ENCODE data around the gene S100A5.

The S100A5 gene

DNA sequence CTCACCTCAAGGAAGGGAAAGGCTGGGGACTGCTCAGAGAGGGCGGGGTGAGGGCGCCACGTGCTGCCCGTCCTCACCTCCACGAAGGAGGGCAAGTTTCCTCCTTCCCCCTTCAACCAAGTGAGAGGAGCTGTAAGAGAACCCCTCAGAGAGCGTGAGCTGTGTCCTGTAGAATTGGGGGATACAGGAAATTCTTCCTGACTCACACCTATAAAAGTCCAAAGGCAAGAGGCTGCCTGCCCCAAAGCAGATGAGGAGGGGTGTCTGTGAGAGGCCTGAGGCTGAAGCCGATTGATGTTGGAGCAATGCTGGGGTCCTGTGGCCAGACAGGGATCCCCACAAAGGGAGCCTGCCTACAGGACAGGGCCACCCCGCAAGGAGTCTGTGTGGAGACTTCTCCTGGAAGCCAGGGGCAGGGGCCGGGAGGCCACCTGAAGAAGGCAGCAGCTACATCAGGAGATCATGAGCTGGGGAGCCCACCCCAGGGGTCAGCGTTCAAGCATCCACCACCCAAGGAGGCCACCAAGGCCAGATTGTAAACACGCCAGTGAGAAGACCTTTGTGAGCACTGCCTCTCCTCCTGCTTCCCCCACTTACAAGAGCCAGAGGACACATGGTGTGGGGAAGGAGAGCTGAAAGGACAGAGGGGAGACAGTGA, 32.7 kb downstream of the S100A5 start:
- no peak for DNase-seq (ENCODE audit: low read depth in 2 of 2)

- no peak for DNase-seq (ENCODE audit: low read depth in 2 of 2)
Measured at GRCh38 chr1:153506831-153507413, 33.8 kb downstream of the S100A5 start.

- DNase-seq (ENCODE audit: low read depth in 2 of 2), result no peak
Measured at GRCh38 chr1:153506386-153506785, 34.3 kb downstream of the S100A5 start.

- no peak for DNase-seq (ENCODE audit: low read depth in 2 of 2)
Measured at GRCh38 chr1:153505576-153505975, 35.2 kb downstream of the S100A5 start.

DNA sequence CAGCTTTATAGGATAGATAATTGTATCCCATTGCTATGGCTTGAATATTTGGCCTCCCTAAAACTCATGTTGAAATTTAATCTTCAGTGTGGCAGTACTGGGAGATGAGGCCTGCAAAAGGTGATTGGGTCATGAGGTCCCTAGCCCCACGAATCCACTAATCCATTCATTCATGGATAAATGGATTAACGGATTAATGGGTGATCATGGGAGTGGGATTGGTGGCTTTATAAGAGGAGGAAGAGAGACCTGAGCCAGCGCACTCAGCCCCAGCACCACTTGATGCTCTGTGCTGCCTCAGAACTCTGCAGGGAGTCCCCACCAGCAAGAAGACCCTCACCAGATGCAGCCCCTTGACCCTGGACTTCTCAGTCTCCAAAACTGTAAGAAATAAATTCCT, 37.0 kb downstream of the S100A5 start:
- no peak for DNase-seq (ENCODE audit: low read depth in 2 of 2)

DNA sequence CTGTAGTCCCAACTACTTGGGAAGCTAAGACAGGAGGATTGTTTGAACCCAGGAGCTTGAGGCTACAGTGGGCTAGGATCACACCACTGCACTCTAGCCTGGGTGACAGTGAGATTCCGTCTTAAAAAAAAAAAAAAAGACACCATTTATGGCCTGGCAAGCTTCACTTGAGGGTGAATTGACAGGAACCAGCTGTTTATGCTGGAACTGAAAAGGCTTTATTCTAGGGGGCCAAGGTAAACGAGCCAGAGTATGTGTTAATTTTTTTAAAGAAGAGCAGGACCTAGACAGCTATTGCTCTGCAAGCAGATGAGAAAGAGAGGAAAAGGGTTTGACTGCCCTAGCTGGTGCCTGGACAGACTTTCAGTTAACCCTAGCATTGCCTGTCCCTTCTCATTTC, 42.0 kb downstream of the S100A5 start:
- DNase-seq (ENCODE audit: low read depth in 2 of 2), result no peak

GRCh38 chr1:153495536-153495935, 45.2 kb downstream of the S100A5 start:
- DNase-seq (ENCODE audit: low read depth in 2 of 2), result no peak

DNA sequence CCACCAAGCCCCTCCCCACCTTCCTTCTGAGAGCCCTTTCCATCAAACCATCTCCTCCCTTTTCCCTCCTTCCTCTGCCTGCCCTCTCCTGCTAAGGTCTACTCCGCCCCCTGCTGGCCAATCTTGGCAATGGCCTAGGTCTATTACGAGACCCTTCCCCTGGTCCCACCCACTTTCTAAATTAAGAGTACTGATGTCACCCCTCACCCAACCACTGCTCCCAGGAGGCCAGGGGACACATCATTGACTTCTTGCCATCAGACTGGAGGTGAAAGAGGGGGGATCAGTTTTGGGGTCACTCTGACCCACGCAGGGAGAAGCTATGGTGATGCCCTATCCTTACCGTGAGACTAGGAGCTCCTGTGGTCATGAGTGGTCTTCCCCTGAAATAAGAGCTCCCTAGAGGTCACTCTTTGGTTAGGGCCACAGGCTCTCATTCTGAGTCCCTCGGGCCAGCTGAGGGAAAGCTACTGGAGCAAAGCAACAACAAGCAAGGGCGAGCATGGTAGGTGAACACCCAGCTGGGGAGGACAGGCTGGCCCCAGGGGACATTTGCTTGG, 45.7 kb downstream of the S100A5 start:
- DNase-seq (ENCODE audit: low read depth in 2 of 2), result peak; percentile 20 to 62

DNA sequence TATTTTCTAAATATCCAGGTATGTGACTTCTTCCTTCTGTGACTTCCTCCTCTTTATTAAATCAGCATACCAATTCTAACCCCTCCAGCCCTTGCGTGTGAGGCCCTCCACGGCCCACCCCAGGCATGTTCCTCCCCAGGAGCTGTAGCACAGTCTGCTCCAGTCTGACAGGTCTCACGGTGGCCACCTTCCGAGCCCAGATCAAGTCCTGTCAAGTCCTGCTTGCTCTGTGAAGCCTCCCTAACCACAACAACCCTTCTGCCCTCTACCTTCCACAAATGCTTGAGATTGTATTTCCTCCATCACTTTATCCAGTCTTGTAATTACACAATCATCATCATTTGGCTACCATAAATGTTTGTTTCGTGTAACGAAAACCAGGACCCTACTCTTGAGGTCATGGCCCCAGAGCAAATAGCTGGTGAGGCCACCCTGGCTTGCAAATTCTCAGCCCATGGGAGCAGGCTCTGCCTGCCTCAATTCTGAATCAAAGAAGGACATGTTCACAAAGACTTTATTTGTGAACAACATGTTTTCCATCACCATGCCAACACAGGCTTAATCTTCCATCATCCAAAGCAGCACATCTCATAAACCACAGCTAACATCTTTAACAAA, 47.3 kb downstream of the S100A5 start:
- no peak for DNase-seq (ENCODE audit: low read depth in 2 of 2)

- DNase-seq (ENCODE audit: low read depth in 2 of 2), result no peak
Measured at GRCh38 chr1:153490272-153491051, 50.3 kb downstream of the S100A5 start.

- no peak for DNase-seq (ENCODE audit: low read depth in 2 of 2)
Measured at GRCh38 chr1:153488731-153489130, 52.0 kb downstream of the S100A5 start.

DNA sequence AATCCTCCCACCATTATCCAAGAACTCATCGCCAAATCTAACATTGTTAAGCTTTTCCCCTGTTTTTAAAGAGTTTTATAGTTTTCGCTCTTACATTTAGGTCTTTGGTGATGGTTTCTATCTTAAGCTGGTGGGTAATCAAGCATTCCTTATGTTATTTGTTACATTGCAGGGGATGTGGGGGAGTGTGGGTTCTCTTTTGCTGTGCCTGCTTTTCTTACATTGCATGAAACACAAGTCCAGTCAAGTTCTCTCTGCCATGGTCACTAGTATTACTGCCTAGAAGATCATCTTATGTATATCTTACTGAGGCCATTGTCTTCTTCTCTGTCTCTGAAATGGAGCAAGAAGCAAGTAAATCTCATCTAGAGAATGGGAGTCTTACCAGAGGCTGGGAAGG, 53.0 kb downstream of the S100A5 start:
- DNase-seq (ENCODE audit: low read depth in 2 of 2), result no peak

Measured in stimulated activated CD8-positive, alpha-beta memory T cell treated with anti-CD3 and anti-CD28 coated beads, Interleukin-2, amount 100 ng/mL, for 1 hour (primary cell).